Glomerular visceral epithelial cell (primary cell): ENCODE measurements around the gene PRDM8.
A peak's percentile ranks its signal among the peaks of the same experiment; 100 is the strongest.
"Not testable (repeated sequence)": the region's sequence is repeated elsewhere in the genome, so short reads cannot be mapped to it uniquely, and the experiment has no call there.

Experiments used
- DNase-seq: peaks from one replicate; pipeline ENCODE4 v3.0.0-alpha.2; 2016; ENCODE audit errors: extremely low spot score

PRDM8 gene

GRCh38 chr4:80196922-80197573, at the start of gene PRDM8:
Gene PRDM8 (plus strand): TSS chr4:80197503. CDS start chr4:80200081, 2,578 bp downstream.
- peak; percentile 44 for DNase-seq

GRCh38 chr4:80150387-80151180, 46.7 kb upstream of the PRDM8 start:
- DNase-seq = no peak

GRCh38 chr4:80151981-80152380, 45.3 kb upstream of the PRDM8 start:
- DNase-seq = no peak

- no peak for DNase-seq
Observed at GRCh38 chr4:80153874-80154544, 43.3 kb upstream of the PRDM8 start.

- no peak for DNase-seq
Observed at GRCh38 chr4:80154545-80154933, 42.8 kb upstream of the PRDM8 start.

- DNase-seq = no peak
Observed at GRCh38 chr4:80155316-80155982, 41.9 kb upstream of the PRDM8 start.

- no peak for DNase-seq
Observed at GRCh38 chr4:80156410-80156809, 40.9 kb upstream of the PRDM8 start.

GRCh38 chr4:80161413-80162058, 35.8 kb upstream of the PRDM8 start:
- DNase-seq = no peak

GRCh38 chr4:80162418-80162817, 34.9 kb upstream of the PRDM8 start:
- no peak for DNase-seq

- no peak for DNase-seq
Observed at GRCh38 chr4:80165855-80166254, 31.4 kb upstream of the PRDM8 start.

GRCh38 chr4:80171251-80171650, 26.1 kb upstream of the PRDM8 start:
- no peak for DNase-seq

GRCh38 chr4:80171656-80172055, 25.6 kb upstream of the PRDM8 start:
- DNase-seq = no peak

GRCh38 chr4:80172203-80172602, 25.1 kb upstream of the PRDM8 start:
- DNase-seq = no peak

- peak; percentile 53 for DNase-seq
Observed at GRCh38 chr4:80173401-80173800, 23.9 kb upstream of the PRDM8 start.

GRCh38 chr4:80173841-80174240, 23.5 kb upstream of the PRDM8 start:
- peak; percentile 26 for DNase-seq

- not testable (repeated sequence) for DNase-seq
Observed at GRCh38 chr4:80177793-80178192, 19.5 kb upstream of the PRDM8 start.

- DNase-seq = no peak
Observed at GRCh38 chr4:80178964-80179363, 18.3 kb upstream of the PRDM8 start.

GRCh38 chr4:80179637-80180161, 17.6 kb upstream of the PRDM8 start:
- DNase-seq = no peak

GRCh38 chr4:80180743-80181142, 16.6 kb upstream of the PRDM8 start:
- DNase-seq = no peak

- DNase-seq = no peak
Observed at GRCh38 chr4:80182237-80182866, 15.0 kb upstream of the PRDM8 start.
